GM12801 (cell line): ENCODE data around the gene DCTN3.

Experiments
- TF ChIP-seq, protein P1 (sequence below): IDR thresholded peaks from one replicate; pipeline ENCODE4 v1.5.1; 2011; ENCODE audit warnings: control low read depth; ENCODE audit not compliant: insufficient read length; ENCODE audit errors: extremely low read depth

DCTN3 gene

DNA sequence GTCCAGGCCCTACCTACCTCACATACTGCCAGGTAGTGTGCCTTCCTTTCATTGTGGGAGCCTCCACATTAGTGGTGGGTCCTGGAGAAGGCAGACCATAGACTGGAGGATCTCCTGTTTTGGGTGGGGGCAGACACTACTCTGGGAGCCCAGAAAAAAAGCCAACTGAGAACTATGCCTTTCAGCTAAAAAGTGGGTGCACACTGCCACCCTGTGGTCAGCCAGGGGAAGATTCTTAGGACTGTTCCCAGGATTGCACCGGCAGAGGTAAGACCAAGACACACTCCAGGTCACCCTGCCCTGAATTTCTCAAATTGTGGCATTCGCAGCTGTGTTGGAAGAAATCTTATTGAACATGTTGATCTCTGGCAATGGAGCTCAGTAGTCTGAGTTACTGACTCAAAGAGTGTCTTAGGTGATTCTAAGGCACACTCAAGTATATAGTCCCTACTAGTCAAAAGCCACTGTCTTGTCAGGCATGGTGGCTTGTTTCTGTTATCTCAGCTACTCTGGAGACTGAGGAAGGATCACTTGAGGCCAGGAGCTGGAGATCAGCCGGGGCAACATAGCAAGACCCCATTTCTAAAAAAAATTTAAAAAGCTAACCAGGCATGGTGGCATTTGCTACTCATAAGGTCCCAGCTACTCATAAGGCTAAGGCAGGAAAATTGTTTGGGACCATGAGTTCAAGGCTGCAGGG, 13.7 kb upstream of the DCTN3 start:
- TF ChIP-seq, protein P1, sequence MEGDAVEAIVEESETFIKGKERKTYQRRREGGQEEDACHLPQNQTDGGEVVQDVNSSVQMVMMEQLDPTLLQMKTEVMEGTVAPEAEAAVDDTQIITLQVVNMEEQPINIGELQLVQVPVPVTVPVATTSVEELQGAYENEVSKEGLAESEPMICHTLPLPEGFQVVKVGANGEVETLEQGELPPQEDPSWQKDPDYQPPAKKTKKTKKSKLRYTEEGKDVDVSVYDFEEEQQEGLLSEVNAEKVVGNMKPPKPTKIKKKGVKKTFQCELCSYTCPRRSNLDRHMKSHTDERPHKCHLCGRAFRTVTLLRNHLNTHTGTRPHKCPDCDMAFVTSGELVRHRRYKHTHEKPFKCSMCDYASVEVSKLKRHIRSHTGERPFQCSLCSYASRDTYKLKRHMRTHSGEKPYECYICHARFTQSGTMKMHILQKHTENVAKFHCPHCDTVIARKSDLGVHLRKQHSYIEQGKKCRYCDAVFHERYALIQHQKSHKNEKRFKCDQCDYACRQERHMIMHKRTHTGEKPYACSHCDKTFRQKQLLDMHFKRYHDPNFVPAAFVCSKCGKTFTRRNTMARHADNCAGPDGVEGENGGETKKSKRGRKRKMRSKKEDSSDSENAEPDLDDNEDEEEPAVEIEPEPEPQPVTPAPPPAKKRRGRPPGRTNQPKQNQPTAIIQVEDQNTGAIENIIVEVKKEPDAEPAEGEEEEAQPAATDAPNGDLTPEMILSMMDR: peak; percentile 55

DNA sequence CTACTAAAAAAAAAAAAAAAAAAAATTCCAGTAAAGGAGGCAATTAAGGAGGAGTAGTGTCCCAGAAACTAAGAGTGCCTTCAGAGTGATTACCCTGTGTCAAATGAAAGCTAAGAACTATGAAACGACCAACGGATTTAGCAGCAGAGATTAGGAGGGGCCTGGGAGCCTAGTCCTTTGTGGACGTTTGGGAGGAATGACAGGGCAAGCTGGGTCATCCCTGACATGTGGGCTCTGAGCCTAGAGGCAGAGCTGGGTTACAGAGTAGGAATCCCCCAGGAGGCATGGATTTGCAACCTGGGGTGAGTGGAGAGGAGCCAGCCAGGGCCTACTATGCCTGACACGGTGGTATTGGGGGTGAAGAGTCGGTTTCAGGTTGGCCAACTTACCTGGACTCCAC, 12.9 kb upstream of the DCTN3 start:
- TF ChIP-seq, protein P1: no peak

DNA sequence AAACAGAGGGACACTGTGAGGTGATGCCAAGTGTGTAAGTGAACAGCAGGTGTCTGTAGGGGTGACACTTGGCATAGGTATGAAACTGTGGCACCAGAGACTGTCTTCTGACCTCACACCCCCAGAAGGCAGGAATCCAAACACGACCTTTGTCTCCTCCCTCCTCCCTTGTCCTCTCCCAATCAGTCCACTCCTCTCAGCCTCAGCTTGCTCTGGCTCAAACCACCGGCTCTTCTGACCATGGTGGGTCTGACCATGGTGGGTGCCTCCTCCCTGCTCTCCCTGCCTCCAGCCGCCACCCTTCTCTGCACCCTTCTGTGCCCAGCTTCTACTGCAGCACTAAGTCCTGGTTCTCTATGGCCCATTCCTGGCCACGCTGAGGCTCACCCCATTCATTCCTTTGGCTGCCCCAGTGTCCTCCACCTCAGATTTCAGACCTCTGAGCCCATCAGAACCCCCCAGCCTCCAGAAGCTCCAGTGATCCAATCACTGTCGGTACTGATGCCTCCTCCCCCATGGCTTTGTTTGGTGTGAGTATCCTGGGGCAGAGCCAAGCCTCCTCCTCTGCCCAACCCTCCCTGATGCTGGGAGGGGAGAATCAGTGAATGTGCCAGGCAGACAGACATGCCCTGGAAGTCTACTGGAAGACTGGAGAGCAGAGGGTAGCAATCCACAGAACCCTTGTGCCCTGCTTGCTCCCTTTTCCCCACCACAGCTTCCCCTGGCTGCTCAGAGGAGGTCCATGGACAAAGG, 10.3 kb upstream of the DCTN3 start:
- TF ChIP-seq, protein P1: no peak

DNA sequence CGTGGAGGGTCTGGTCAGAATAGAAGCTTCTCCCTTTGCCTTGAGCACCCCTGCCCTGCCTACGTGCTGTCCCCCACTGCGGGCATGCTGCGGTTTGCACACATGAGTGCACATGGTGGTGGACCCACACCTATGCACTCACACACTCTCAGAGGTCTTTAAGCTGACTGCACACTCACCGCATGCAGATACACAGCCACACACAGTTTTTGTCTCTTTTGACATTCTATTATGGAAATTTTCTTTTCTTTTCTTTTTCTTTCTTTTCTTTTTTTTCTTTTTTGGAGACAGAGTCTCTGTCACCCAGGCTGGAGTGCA, 9.2 kb upstream of the DCTN3 start:
- TF ChIP-seq, protein P1: no peak

DNA sequence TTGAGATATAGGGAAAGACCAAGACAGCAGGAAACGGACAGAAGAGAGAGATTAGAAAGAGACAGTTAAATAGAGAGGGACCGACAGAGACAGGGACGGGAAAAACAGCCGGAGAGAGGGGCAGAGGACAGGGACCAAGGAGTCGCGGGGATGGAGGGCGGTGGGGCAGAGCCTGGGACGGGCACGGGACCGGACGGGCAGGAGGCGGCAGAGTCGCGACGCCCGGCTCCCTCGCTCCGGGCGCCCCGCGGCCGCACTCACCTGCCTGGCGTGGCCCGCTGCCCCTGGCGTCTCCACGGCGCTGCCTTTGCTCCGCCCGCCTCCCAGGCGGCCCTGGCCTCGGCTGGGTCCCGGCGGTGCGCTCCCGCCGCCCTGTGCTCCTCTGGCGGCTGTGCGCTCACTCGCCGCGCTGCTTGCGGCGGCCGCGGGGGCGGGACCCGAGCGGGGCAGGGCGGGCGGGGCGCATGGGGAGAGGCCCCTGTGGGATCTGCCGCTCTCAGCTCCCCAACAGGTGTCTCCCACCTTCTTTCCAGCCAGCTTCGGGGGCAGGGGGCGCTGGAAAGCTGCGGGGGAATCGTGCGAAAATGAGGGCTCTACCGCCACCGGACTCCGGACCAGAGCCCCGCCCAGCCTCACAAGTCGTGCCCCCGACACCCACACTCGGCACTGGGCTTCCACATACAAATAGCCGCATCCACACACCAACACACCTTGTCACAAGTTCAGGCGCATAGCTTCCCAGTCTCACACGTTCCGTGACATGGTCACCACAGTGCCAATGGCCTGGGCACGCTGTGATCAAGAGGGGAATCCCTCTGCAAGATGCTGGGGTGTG, 8.6 kb upstream of the DCTN3 start, which contains the start of gene ARID3C:
Gene ARID3C, minus strand, starts transcription at position 411 of the 835 bp plus-strand sequence. CDS start 1,052 bp downstream, outside the sequence.
- TF ChIP-seq, protein P1: no peak

DNA sequence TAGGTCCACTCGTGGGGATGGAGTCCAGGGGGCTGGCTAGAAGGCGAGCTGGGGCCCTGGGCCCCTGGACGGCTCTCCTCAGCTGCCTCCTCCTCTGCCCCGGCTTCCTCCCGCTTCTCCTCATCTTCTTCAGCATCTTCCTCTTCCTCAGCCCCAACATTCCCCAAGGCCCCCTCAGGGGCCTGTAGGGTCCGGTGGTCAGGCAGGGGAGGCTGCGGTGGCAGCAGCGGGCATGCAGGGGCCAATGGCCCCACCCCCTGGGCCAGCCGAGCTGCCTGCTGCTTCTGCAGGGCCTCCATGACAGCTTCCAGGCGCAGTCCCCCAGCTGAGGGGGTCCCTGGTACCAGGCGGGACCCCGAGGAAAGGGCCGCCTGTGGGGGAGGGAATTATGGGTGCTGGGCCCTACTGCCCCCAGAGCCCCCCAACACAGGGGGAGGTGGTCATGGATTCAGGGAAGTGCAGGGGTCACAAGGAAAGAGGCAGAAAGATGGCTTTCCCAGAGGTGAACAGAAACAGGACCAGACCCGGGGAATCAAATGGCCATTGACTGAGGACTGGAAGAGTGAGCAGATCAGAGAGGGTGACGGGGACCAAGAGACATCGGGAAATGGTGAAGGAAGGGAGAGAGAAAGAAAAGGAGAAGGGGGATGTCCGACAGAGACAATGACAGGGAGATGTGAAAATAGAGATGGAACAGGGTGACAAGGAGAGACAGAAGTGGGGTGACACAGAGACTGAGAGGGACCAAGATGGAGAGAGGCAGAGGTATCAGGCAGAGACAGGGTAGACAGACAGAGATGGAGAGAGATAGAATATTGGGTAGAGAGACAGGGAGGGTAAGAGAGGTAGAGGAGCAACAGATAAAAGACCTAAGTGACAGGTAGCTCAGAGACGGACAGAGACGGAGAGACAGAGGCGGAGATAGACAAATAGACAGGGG, 7.7 kb upstream of the DCTN3 start:
- TF ChIP-seq, protein P1: no peak
